Thyroid gland (tissue), 4 donors: ENCODE data around the gene KCNQ2.

Experiments used
- CTCF ChIP-seq, 6 experiments: fragments of 200-600 bp in 3 of 6; fragments of 450-650 bp in 3 of 6; sonication (generic) in 3 of 6; IDR thresholded peaks; one replicate each; pipeline ENCODE4 v1.5.1; 2016 to 2019; ENCODE audit warnings: antibody characterized with exemption in 6 of 6, mild to moderate bottlenecking in 2 of 6, inconsistent platforms in 1 of 6, moderate library complexity in 1 of 6
- POLR2A ChIP-seq, 2 donors: fragments of 450-650 bp; IDR thresholded peaks; one replicate each; pipeline ENCODE4 v1.6.1; 2017; ENCODE audit warnings: antibody characterized with exemption in 2 of 2, mild to moderate bottlenecking in 2 of 2, moderate library complexity in 1 of 2

DNA sequence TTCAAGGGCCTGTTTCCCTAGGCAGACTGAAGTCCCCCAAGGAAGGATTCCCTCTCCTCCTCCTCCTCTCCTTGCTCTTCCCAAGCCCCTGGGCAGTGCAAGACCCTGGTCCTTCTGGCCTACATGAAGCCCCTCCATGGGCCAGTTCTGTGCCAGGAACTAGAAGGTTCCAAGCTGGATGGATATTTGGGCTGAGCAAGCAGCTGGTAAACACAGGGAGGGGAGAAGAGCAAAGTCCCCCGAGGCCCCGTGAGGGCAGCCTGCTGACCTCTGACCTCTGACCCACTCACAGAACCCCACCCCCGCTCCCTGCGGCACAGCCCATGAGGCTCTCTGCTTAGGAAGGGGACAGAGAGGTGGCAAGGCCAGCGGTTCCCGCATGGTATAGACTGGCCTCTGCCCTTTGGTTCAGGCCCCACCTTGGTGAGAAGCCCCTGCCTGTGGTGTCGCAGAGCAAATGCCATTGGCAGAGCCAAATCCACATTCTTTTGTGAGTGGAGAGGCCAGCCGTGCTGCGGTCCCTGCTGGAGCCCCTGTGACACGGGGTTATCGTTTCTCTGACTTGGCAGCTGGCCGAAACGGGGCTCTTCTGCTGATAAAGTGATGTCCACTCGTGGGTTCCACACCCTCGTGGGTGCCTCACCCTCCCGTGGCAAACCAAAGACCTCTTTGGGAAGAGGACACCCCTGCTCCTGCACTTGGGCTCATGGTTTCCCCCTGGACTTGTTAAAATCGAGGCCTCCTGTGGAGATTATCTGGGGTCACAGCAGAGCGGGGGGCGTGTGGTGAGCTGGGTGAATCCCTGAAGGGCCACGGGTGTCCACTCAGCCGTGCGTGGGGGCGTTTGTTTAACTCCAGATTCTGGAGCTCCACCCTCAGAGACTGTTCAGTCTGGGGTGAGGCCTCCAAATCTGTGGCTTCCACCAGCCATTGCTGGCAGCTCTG, 109.2 kb downstream of the KCNQ2 start:
- no peak for TF ChIP-seq POLR2A (IDR thresholded peaks at IDR 0.05)
- no peak for TF ChIP-seq CTCF (IDR thresholded peaks at IDR 0.05)
